ENCODE data around the gene HSBP1L1.
A peak's percentile ranks its signal among the peaks of the same experiment; 100 is the strongest.

HSBP1L1 gene

GRCh38 chr18:79964330-79965118, at the start of gene HSBP1L1:
Gene HSBP1L1, plus strand, starts transcription at chr18:79964643. Its CDS starts 93 bp downstream, at chr18:79964736.
- Mint-ChIP-seq H3K9me3 (no peaks in the 10 kb centered on the region), H3K27me3 (no peaks in the 10 kb centered on the region), H3K36me3 (ENCODE audit: low read depth) (peaks cover 10% of the 10 kb centered on the region), H3K4me1 (ENCODE audit: low read depth) (peaks cover 44% of the 10 kb centered on the region), H3K4me3 (peak within 1 kb of the TSS; percentile 79), H3K27ac (peak within 1 kb of the TSS; percentile 76)

GRCh38 chr18:79915161-79916127, 49.0 kb upstream of the HSBP1L1 start:
- peaks cover 42% of the 10 kb centered on the region for H3K36me3 Mint-ChIP-seq (ENCODE audit: low read depth)
- H3K27ac Mint-ChIP-seq: no peak overlapping the region
- H3K4me1 Mint-ChIP-seq (ENCODE audit: low read depth): peaks cover 31% of the 10 kb centered on the region
- H3K9me3 Mint-ChIP-seq: no peaks in the 10 kb centered on the region
- H3K27me3 Mint-ChIP-seq: no peaks in the 10 kb centered on the region
- H3K4me3 Mint-ChIP-seq: no peak overlapping the region

GRCh38 chr18:79916128-79916494, 48.3 kb upstream of the HSBP1L1 start:
- peaks cover 28% of the 10 kb centered on the region for H3K4me1 Mint-ChIP-seq (ENCODE audit: low read depth)
- no peaks in the 10 kb centered on the region for H3K9me3 Mint-ChIP-seq
- H3K4me3 Mint-ChIP-seq: no peak overlapping the region
- peaks cover 42% of the 10 kb centered on the region for H3K36me3 Mint-ChIP-seq (ENCODE audit: low read depth)
- H3K27me3 Mint-ChIP-seq: no peaks in the 10 kb centered on the region
- H3K27ac Mint-ChIP-seq: no peak overlapping the region

- H3K9me3 Mint-ChIP-seq: no peaks in the 10 kb centered on the region
- H3K36me3 Mint-ChIP-seq (ENCODE audit: low read depth): peaks cover 42% of the 10 kb centered on the region
- peaks cover 28% of the 10 kb centered on the region for H3K4me1 Mint-ChIP-seq (ENCODE audit: low read depth)
- H3K4me3 Mint-ChIP-seq: no peak overlapping the region
- H3K27ac Mint-ChIP-seq: no peak overlapping the region
- H3K27me3 Mint-ChIP-seq: no peaks in the 10 kb centered on the region
These were observed 47.8 kb upstream of the HSBP1L1 start for GRCh38 chr18:79916546-79917168.

GRCh38 chr18:79917169-79917852, 47.1 kb upstream of the HSBP1L1 start:
- no peak overlapping the region for H3K27ac Mint-ChIP-seq
- no peaks in the 10 kb centered on the region for H3K27me3 Mint-ChIP-seq
- H3K36me3 Mint-ChIP-seq (ENCODE audit: low read depth): peaks cover 39% of the 10 kb centered on the region
- peaks cover 25% of the 10 kb centered on the region for H3K4me1 Mint-ChIP-seq (ENCODE audit: low read depth)
- no peaks in the 10 kb centered on the region for H3K9me3 Mint-ChIP-seq
- no peak overlapping the region for H3K4me3 Mint-ChIP-seq

- no peaks in the 10 kb centered on the region for H3K27me3 Mint-ChIP-seq
- no peak overlapping the region for H3K4me3 Mint-ChIP-seq
- H3K9me3 Mint-ChIP-seq: no peaks in the 10 kb centered on the region
- peaks cover 35% of the 10 kb centered on the region for H3K36me3 Mint-ChIP-seq (ENCODE audit: low read depth)
- no peak overlapping the region for H3K27ac Mint-ChIP-seq
- H3K4me1 Mint-ChIP-seq (ENCODE audit: low read depth): peaks cover 19% of the 10 kb centered on the region
These were observed 46.4 kb upstream of the HSBP1L1 start for GRCh38 chr18:79917853-79918614.

GRCh38 chr18:79918615-79919011, 45.8 kb upstream of the HSBP1L1 start:
- H3K9me3 Mint-ChIP-seq: no peaks in the 10 kb centered on the region
- H3K4me1 Mint-ChIP-seq (ENCODE audit: low read depth): peaks cover 13% of the 10 kb centered on the region
- H3K4me3 Mint-ChIP-seq: no peak overlapping the region
- no peak overlapping the region for H3K27ac Mint-ChIP-seq
- no peaks in the 10 kb centered on the region for H3K27me3 Mint-ChIP-seq
- peaks cover 33% of the 10 kb centered on the region for H3K36me3 Mint-ChIP-seq (ENCODE audit: low read depth)

GRCh38 chr18:79919089-79919488, 45.4 kb upstream of the HSBP1L1 start:
- no peak overlapping the region for H3K27ac Mint-ChIP-seq
- H3K4me1 Mint-ChIP-seq (ENCODE audit: low read depth): peaks cover 8% of the 10 kb centered on the region
- no peak overlapping the region for H3K4me3 Mint-ChIP-seq
- no peaks in the 10 kb centered on the region for H3K9me3 Mint-ChIP-seq
- H3K36me3 Mint-ChIP-seq (ENCODE audit: low read depth): peaks cover 35% of the 10 kb centered on the region
- no peaks in the 10 kb centered on the region for H3K27me3 Mint-ChIP-seq

- Mint-ChIP-seq H3K27me3 (no peaks in the 10 kb centered on the region), H3K4me3 (no peak overlapping the region), H3K36me3 (ENCODE audit: low read depth) (peaks cover 24% of the 10 kb centered on the region), H3K9me3 (no peaks in the 10 kb centered on the region), H3K4me1 (ENCODE audit: low read depth) (no peaks in the 10 kb centered on the region), H3K27ac (no peak overlapping the region)
These were observed 42.2 kb upstream of the HSBP1L1 start for GRCh38 chr18:79921984-79922965.

GRCh38 chr18:79922971-79923411, 41.5 kb upstream of the HSBP1L1 start:
- H3K27ac Mint-ChIP-seq: no peak overlapping the region
- H3K27me3 Mint-ChIP-seq: no peaks in the 10 kb centered on the region
- peaks cover 24% of the 10 kb centered on the region for H3K36me3 Mint-ChIP-seq (ENCODE audit: low read depth)
- no peaks in the 10 kb centered on the region for H3K9me3 Mint-ChIP-seq
- no peak overlapping the region for H3K4me3 Mint-ChIP-seq
- H3K4me1 Mint-ChIP-seq (ENCODE audit: low read depth): no peaks in the 10 kb centered on the region

GRCh38 chr18:79923896-79924585, 40.4 kb upstream of the HSBP1L1 start:
- Mint-ChIP-seq H3K4me1 (ENCODE audit: low read depth) (no peaks in the 10 kb centered on the region), H3K4me3 (no peak overlapping the region), H3K27me3 (no peaks in the 10 kb centered on the region), H3K36me3 (ENCODE audit: low read depth) (peaks cover 33% of the 10 kb centered on the region), H3K9me3 (peaks cover 3% of the 10 kb centered on the region), H3K27ac (no peak overlapping the region)

- H3K4me3 Mint-ChIP-seq: no peak overlapping the region
- H3K27me3 Mint-ChIP-seq: no peaks in the 10 kb centered on the region
- peaks cover 40% of the 10 kb centered on the region for H3K36me3 Mint-ChIP-seq (ENCODE audit: low read depth)
- no peak overlapping the region for H3K27ac Mint-ChIP-seq
- no peaks in the 10 kb centered on the region for H3K4me1 Mint-ChIP-seq (ENCODE audit: low read depth)
- H3K9me3 Mint-ChIP-seq: peaks cover 11% of the 10 kb centered on the region
These were observed 39.4 kb upstream of the HSBP1L1 start for GRCh38 chr18:79924814-79925731.

Data from stimulated activated naive CD8-positive, alpha-beta T cell treated with anti-CD3 and anti-CD28 coated beads, Interleukin-15, Interleukin-2, amounts not matched to agents 100 ng/mL and 50 ng/mL, for 24 hours (primary cell).